H1 (cell line): Measurements from ENCODE around the gene TMEM266. TPM values are rescaled to one million over a fixed set of nuclear protein-coding genes. Genes with fewer than 3 reads are reported as not detected.
A peak's percentile ranks its signal among the peaks of the same experiment; 100 is the strongest.

Experiments used
- CTCF ChIA-PET: fragments of 300-600 bp; sonication (Branson Sonifier 250); formaldehyde crosslinking; loops from one replicate; lab custom pipeline; 2021; ENCODE audit not compliant: partially characterized antibody; lab: Charles Lee
- POLR2A ChIA-PET: fragments of 300-600 bp; sonication (Branson Sonifier 250); formaldehyde crosslinking; loops from one replicate; lab custom pipeline; 2021; ENCODE audit warnings: inconsistent platforms; ENCODE audit not compliant: partially characterized antibody; lab: Charles Lee
- DNase-seq, 2 experiments: peaks; one replicate each; pipeline versions ENCODE4 v3.0.0 to v3.0.0-alpha.2; 2010 to 2022; ENCODE audit warnings: low spot score in 2 of 2, low read depth in 1 of 2, mixed read lengths in 1 of 2
- FAIRE-seq: peaks from 2 replicates; lab custom pipeline; 2011; peaks lifted over from hg19 to GRCh38; lab: Jason Lieb, UNC
- H2AFZ ChIP-seq: 2 replicates; pipeline ENCODE4 v1.8.1; 2012; ENCODE audit warnings: low read length, inconsistent platforms
- H2AK5ac ChIP-seq: 2 replicates; pipeline ENCODE4 v1.6.1; 2013; ENCODE audit warnings: low read depth, low read length
- H2BK120ac ChIP-seq: replicated peaks from 2 replicates; pipeline ENCODE3; 2013; ENCODE audit warnings: low read depth, low read length, inconsistent platforms
- H2BK12ac ChIP-seq: 2 replicates; pipeline ENCODE4 v1.6.1; 2013; ENCODE audit warnings: low read depth, low read length
- H2BK15ac ChIP-seq: 2 replicates; pipeline ENCODE4 v1.6.1; 2013; ENCODE audit warnings: low read length
- H2BK20ac ChIP-seq: 2 replicates; pipeline ENCODE4 v1.6.1; 2013; ENCODE audit warnings: low read length
- H2BK5ac ChIP-seq: 2 replicates; pipeline ENCODE4 v1.6.1; 2013; ENCODE audit warnings: low read depth, low read length
- H3K14ac ChIP-seq: 2 replicates; pipeline ENCODE4 v1.6.1; 2013; ENCODE audit warnings: inconsistent platforms; ENCODE audit not compliant: insufficient read length
- H3K18ac ChIP-seq: 2 replicates; pipeline ENCODE4 v1.6.1; 2013; ENCODE audit warnings: low read length; ENCODE audit errors: extremely low read depth
- H3K23ac ChIP-seq: 2 replicates; pipeline ENCODE4 v1.6.1; 2013; ENCODE audit warnings: inconsistent platforms; ENCODE audit not compliant: insufficient read length
- H3K23me2 ChIP-seq: 2 replicates; pipeline ENCODE4 v1.6.1; 2013; ENCODE audit warnings: low read depth, low read length
- H3K27ac ChIP-seq: 2 replicates; pipeline ENCODE4 v1.6.1; 2011; ENCODE audit warnings: low read depth, low read length, inconsistent platforms
- H3K27me3 ChIP-seq, 4 experiments: replicated peaks in 1 of 4; 1 replicate in 1 of 4; 2 replicates in 3 of 4; pipeline versions ENCODE4 v1.6.1 to v1.8.1; 2011 to 2013; ENCODE audit warnings: low read length in 3 of 4, mild to moderate bottlenecking in 3 of 4, inconsistent platforms in 2 of 4, mixed read lengths in 2 of 4, moderate library complexity in 1 of 4; ENCODE audit not compliant: control insufficient read depth in 3 of 4, insufficient read depth in 3 of 4; ENCODE audit errors: extremely low read depth in 1 of 4
- H3K36me3 ChIP-seq, 4 experiments: 2 replicates each; pipeline versions ENCODE4 v1.6.1 to v1.8.1; 2011 to 2013; ENCODE audit warnings: mild to moderate bottlenecking in 4 of 4, low read length in 3 of 4, moderate library complexity in 2 of 4, control low read depth in 1 of 4, inconsistent platforms in 1 of 4; ENCODE audit not compliant: insufficient read depth in 4 of 4, control insufficient read depth in 2 of 4
- H3K4ac ChIP-seq: replicated peaks from 2 replicates; pipeline ENCODE3; 2013; ENCODE audit warnings: low read length, low read depth, mixed read lengths, inconsistent platforms; ENCODE audit not compliant: insufficient read length
- H3K4me1 ChIP-seq, 4 experiments: replicated peaks in 1 of 4; 1 replicate in 1 of 4; 2 replicates in 3 of 4; pipeline versions ENCODE4 v1.6.1 to v1.8.1; 2011 to 2013; ENCODE audit warnings: low read length in 3 of 4, inconsistent platforms in 2 of 4, mixed read lengths in 1 of 4; ENCODE audit not compliant: insufficient read depth in 4 of 4, control insufficient read depth in 3 of 4
- H3K4me2 ChIP-seq, 2 experiments: 2 replicates each; pipeline versions ENCODE4 v1.6.1 to v1.8.1; 2011 to 2013; ENCODE audit warnings: low read depth in 2 of 2, low read length in 2 of 2, control low read depth in 1 of 2, inconsistent platforms in 1 of 2, mild to moderate bottlenecking in 1 of 2; ENCODE audit not compliant: insufficient read depth in 1 of 2
- H3K4me3 ChIP-seq, 4 experiments: fragments of 200-600, 300-600 bp in 1 of 4; sonication (generic), shearing (Covaris generic), sonication (Bioruptor Twin) in 1 of 4; 2 replicates each; pipeline versions ENCODE4 v1.5.1 to v1.8.1; 2011 to 2016; ENCODE audit warnings: low read length in 4 of 4, low read depth in 3 of 4, control low read depth in 2 of 4, inconsistent platforms in 2 of 4, mild to moderate bottlenecking in 2 of 4, mixed read lengths in 1 of 4, moderate library complexity in 1 of 4; ENCODE audit not compliant: insufficient read depth in 2 of 4; ENCODE audit errors: extremely low read depth in 1 of 4
- H3K56ac ChIP-seq: replicated peaks from 2 replicates; pipeline ENCODE3; 2013; ENCODE audit warnings: low read depth, mild to moderate bottlenecking, mixed read lengths, low read length, inconsistent platforms; ENCODE audit not compliant: insufficient read length
- H3K79me1 ChIP-seq: 2 replicates; pipeline ENCODE4 v1.6.1; 2013; ENCODE audit warnings: low read depth, low read length, control low read depth
- H3K79me2 ChIP-seq, 2 experiments: 2 replicates each; pipeline versions ENCODE4 v1.6.1 to v1.8.1; 2012 to 2013; ENCODE audit warnings: low read length in 2 of 2, mild to moderate bottlenecking in 2 of 2, inconsistent platforms in 1 of 2; ENCODE audit not compliant: insufficient read depth in 2 of 2, control insufficient read depth in 1 of 2
- H3K9ac ChIP-seq, 4 experiments: replicated peaks in 1 of 4; 1 replicate in 1 of 4; 2 replicates in 3 of 4; pipeline versions ENCODE4 v1.6.1 to v1.8.1; 2011 to 2013; ENCODE audit warnings: low read depth in 3 of 4, low read length in 3 of 4, control low read depth in 2 of 4, mild to moderate bottlenecking in 2 of 4, moderate library complexity in 2 of 4, inconsistent platforms in 1 of 4; ENCODE audit errors: extremely low read depth in 1 of 4
- H3K9me3 ChIP-seq, 2 experiments: 2 replicates each; pipeline versions ENCODE4 v1.6.1 to v1.8.1; 2012 to 2013; ENCODE audit warnings: mild to moderate bottlenecking in 2 of 2, moderate library complexity in 2 of 2, control low read depth in 1 of 2, inconsistent platforms in 1 of 2, low read depth in 1 of 2, low read length in 1 of 2, mixed read lengths in 1 of 2; ENCODE audit not compliant: insufficient read depth in 2 of 2
- H4K20me1 ChIP-seq, 2 experiments: replicated peaks in 1 of 2; 2 replicates each; pipeline versions ENCODE3 to v1.8.1; 2011 to 2013; ENCODE audit warnings: inconsistent platforms in 2 of 2, low read length in 2 of 2, mild to moderate bottlenecking in 1 of 2; ENCODE audit not compliant: insufficient read depth in 2 of 2, control insufficient read depth in 1 of 2
- H4K5ac ChIP-seq: 2 replicates; pipeline ENCODE4 v1.6.1; 2013; ENCODE audit warnings: low read length, low read depth, mixed read lengths, inconsistent platforms; ENCODE audit not compliant: insufficient read length
- H4K8ac ChIP-seq: 2 replicates; pipeline ENCODE4 v1.8.0; 2013; ENCODE audit warnings: mild to moderate bottlenecking, moderate library complexity, low read length, inconsistent platforms; ENCODE audit not compliant: insufficient read depth; ENCODE audit errors: extremely low read depth
- H4K91ac ChIP-seq: replicated peaks from 2 replicates; pipeline ENCODE3; 2013; ENCODE audit warnings: low read length, mixed read lengths, inconsistent platforms; ENCODE audit not compliant: insufficient read length
- ATF2 ChIP-seq: IDR thresholded peaks from 2 replicates; pipeline ENCODE4 v1.6.1; 2012; ENCODE audit warnings: low read length, inconsistent platforms
- CBX5 ChIP-seq: fragments of 300-800, 300-1000 bp; sonication (generic); IDR thresholded peaks from 2 replicates; pipeline ENCODE4 v1.7.1; 2016; ENCODE audit warnings: antibody characterized with exemption, low read length, low read depth
- CREB1 ChIP-seq: IDR thresholded peaks from 2 replicates; pipeline ENCODE4 v1.6.1; 2012; ENCODE audit warnings: inconsistent platforms
- E2F6 ChIP-seq: IDR thresholded peaks from 2 replicates; pipeline ENCODE4 v1.6.1; 2012; ENCODE audit warnings: inconsistent platforms
- KDM5A ChIP-seq: fragments of 200-600 bp; IDR thresholded peaks from 2 replicates; pipeline ENCODE4 v1.7.1; 2012; ENCODE audit warnings: mild to moderate bottlenecking, low read length, inconsistent platforms, mixed read lengths
- SIX5 ChIP-seq: IDR thresholded peaks from 2 replicates; pipeline ENCODE4 v1.6.1; 2011; ENCODE audit warnings: mild to moderate bottlenecking, low read depth, low read length
- TAF1 ChIP-seq: IDR thresholded peaks from 2 replicates; pipeline ENCODE4 v1.6.1; 2011; ENCODE audit warnings: mild to moderate bottlenecking, low read depth, low read length
- USF2 ChIP-seq: IDR thresholded peaks from 2 replicates; pipeline ENCODE4 v1.6.1; 2011; ENCODE audit warnings: low read length, improper control_type of control experiment
- YY1 ChIP-seq: IDR thresholded peaks from 2 replicates; pipeline ENCODE4 v1.6.1; 2011; ENCODE audit warnings: low read depth, mild to moderate bottlenecking, low read length
- WGBS, 2 experiments: shearing (Covaris generic) in 1 of 2; methylation state at CpG; one replicate each; pipeline versions ENCODE4 v1.1.6 to v1.1.7; 2013 to 2015; ENCODE audit warnings: low lambda C conversion rate in 2 of 2, mixed read lengths in 2 of 2, inconsistent platforms in 1 of 2, low coverage in 1 of 2, missing lambda C conversion rate in 1 of 2; ENCODE audit not compliant: insufficient replicate concordance in 2 of 2, insufficient coverage in 1 of 2, insufficient read length in 1 of 2; ENCODE audit errors: extremely low coverage in 1 of 2, missing lambda C conversion rate in 1 of 2; 5-methylcytosine and 5-hydroxymethylcytosine counted together
- polyA plus RNA-seq, 7 experiments: library from polyadenylated mRNA; depleted of rRNA in 3 of 7; stranded (reverse) in 5 of 7; unstranded in 2 of 7; fragments of >200 nt in 5 of 7; fragments of 200-250 nt in 2 of 7; gene quantifications; 1 replicate in 5 of 7; 2 replicates in 1 of 7; 4 replicates in 1 of 7; pipeline versions ENCODE4 v1.2.1 to v1.2.3, GENCODE V29; 2011 to 2013; ENCODE audit warnings: missing spikeins in 2 of 7, mixed read lengths in 2 of 7
- total RNA-seq: library from RNA; stranded (reverse); fragmentation: NEBNext Ultra II Directional; extraction: Animal tissue kit (Norgen Biotek cat#: 25700); gene quantifications from 2 replicates; pipeline ENCODE4 v1.2.1, GENCODE V29; 2021

The TMEM266 gene
- total and polyA plus RNA-seq, 2 of the 8 experiments (the other 6 are each of a cell fraction or from before 2014, with no cell fraction given): 2.6 TPM

- TF ChIP-seq YY1 (no peak), USF2 (no peak), CREB1 (no peak), E2F6 (no peak), ATF2 (no peak), SIX5 (no peak), CBX5 (no peak), KDM5A (no peak), TAF1 (no peak)
- TF ChIP-seq, all 59 proteins: peak for 0
- no peak for FAIRE-seq
Observed at GRCh38 chr15:76024021-76024768, 35.6 kb upstream of the TMEM266 start.

More at GRCh38 chr15:76024021-76024768, 35.6 kb upstream of the TMEM266 start:
- Histone ChIP-seq H4K20me1 (no peaks in the 10 kb centered on the region), H4K91ac (no peak overlapping the region), H3K4me2 (no peak overlapping the region), H2BK120ac (no peak overlapping the region), H3K9me3 (no peaks in the 10 kb centered on the region; a peak in 2 of 4 replicates), H3K4me1 (no peaks in the 10 kb centered on the region), H2AFZ (no peak overlapping the region), H3K23ac (no peak overlapping the region), H3K79me1 (no peaks in the 10 kb centered on the region), H3K56ac (no peak overlapping the region), H3K18ac (no peak overlapping the region), H3K27me3 (no peaks in the 10 kb centered on the region), H2BK5ac (no peak overlapping the region), H2AK5ac (no peak overlapping the region), H3K23me2 (no peaks in the 10 kb centered on the region), H3K4me3 (no peak overlapping the region), H3K14ac (peak overlapping the region; percentile 61), H2BK15ac (no peak overlapping the region), H3K27ac (no peak overlapping the region), H3K9ac (no peak overlapping the region), H3K36me3 (no peaks in the 10 kb centered on the region), H3K4ac (no peak overlapping the region), H2BK20ac (no peak overlapping the region), H2BK12ac (no peak overlapping the region), H4K5ac (no peak overlapping the region), H4K8ac (no peak overlapping the region), H3K79me2 (no peaks in the 10 kb centered on the region)
- POLR2A ChIA-PET: interaction anchor here (1.0 kb wide), 1 partner anchor 13 kb away, joined by 3 read pairs; no protein-coding TSS in a partner anchor
- 94% methylated on average over 4 of the region's 4 CpGs; no CpG with 5 or more reads in 1 of the 2 experiments for WGBS, 2 experiments
- no peak for DNase-seq
- CTCF ChIA-PET: interaction anchor here (0.6 to 0.9 kb wide), 2 partner anchors 43 to 1083 kb away, joined by 3 read pairs; no protein-coding TSS in a partner anchor
